Chondrocyte (in vitro differentiated cells): Measurements from ENCODE around the gene OCA2. TPM values are rescaled to one million over a fixed set of nuclear protein-coding genes. Genes with fewer than 3 reads are reported as not detected.

Experiments used
- DNase-seq: peaks from one replicate; pipeline ENCODE4 v3.0.0; 2021; ENCODE audit warnings: mixed read lengths, low spot score
- H3K27ac Mint-ChIP-seq: one replicate; pipeline ENCODE4 v1.8.0; 2021; ENCODE audit warnings: mild to moderate bottlenecking, moderate library complexity, mixed read lengths; ENCODE audit not compliant: unreplicated experiment
- H3K27me3 Mint-ChIP-seq: 2 replicates; pipeline ENCODE4 v1.8.0; 2021; ENCODE audit warnings: low read depth, mixed read lengths
- H3K36me3 Mint-ChIP-seq: 2 replicates; pipeline ENCODE4 v1.8.0; 2021; ENCODE audit warnings: low read depth, mixed read lengths
- H3K4me1 Mint-ChIP-seq: 2 replicates; pipeline ENCODE4 v1.8.0; 2021; ENCODE audit warnings: low read depth, mild to moderate bottlenecking, mixed read lengths
- H3K4me3 Mint-ChIP-seq: one replicate; pipeline ENCODE4 v1.8.0; 2021; ENCODE audit warnings: mild to moderate bottlenecking, moderate library complexity, mixed read lengths; ENCODE audit not compliant: unreplicated experiment
- H3K9me3 Mint-ChIP-seq: 2 replicates; pipeline ENCODE4 v1.8.0; 2021; ENCODE audit warnings: low read depth, mixed read lengths
- total RNA-seq: library from RNA; stranded (reverse); gene quantifications from 3 replicates; pipeline ENCODE4 v1.2.1, GENCODE V29; 2021
- TF ChIP-seq, protein P1 (sequence below): fragments of 200-600 bp; sonication (generic); IDR thresholded peaks from 2 replicates; pipeline ENCODE4 v1.5.0; 2021; ENCODE audit warnings: antibody characterized with exemption, mild to moderate bottlenecking, moderate library complexity

The OCA2 gene
- total RNA-seq, 1 donor from 2014 or later, result 0.75 TPM

GRCh38 chr15:27873828-27874227 lies 225.3 kb downstream of the OCA2 start:
- TF ChIP-seq, protein P1, sequence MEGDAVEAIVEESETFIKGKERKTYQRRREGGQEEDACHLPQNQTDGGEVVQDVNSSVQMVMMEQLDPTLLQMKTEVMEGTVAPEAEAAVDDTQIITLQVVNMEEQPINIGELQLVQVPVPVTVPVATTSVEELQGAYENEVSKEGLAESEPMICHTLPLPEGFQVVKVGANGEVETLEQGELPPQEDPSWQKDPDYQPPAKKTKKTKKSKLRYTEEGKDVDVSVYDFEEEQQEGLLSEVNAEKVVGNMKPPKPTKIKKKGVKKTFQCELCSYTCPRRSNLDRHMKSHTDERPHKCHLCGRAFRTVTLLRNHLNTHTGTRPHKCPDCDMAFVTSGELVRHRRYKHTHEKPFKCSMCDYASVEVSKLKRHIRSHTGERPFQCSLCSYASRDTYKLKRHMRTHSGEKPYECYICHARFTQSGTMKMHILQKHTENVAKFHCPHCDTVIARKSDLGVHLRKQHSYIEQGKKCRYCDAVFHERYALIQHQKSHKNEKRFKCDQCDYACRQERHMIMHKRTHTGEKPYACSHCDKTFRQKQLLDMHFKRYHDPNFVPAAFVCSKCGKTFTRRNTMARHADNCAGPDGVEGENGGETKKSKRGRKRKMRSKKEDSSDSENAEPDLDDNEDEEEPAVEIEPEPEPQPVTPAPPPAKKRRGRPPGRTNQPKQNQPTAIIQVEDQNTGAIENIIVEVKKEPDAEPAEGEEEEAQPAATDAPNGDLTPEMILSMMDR, result no peak
- Mint-ChIP-seq H3K27me3 (no peaks in the 10 kb centered on the region), H3K36me3 (no peaks in the 10 kb centered on the region), H3K4me3 (no peak overlapping the region), H3K27ac (no peak overlapping the region), H3K4me1 (no peaks in the 10 kb centered on the region), H3K9me3 (no peaks in the 10 kb centered on the region)
- no peak for DNase-seq

- Mint-ChIP-seq H3K4me1 (no peaks in the 10 kb centered on the region), H3K4me3 (no peak overlapping the region), H3K36me3 (no peaks in the 10 kb centered on the region), H3K27me3 (no peaks in the 10 kb centered on the region), H3K9me3 (no peaks in the 10 kb centered on the region), H3K27ac (no peak overlapping the region)
- DNase-seq, result no peak
- TF ChIP-seq, protein P1, result no peak
Measured at GRCh38 chr15:27873039-27873438, 226.1 kb downstream of the OCA2 start.

DNA sequence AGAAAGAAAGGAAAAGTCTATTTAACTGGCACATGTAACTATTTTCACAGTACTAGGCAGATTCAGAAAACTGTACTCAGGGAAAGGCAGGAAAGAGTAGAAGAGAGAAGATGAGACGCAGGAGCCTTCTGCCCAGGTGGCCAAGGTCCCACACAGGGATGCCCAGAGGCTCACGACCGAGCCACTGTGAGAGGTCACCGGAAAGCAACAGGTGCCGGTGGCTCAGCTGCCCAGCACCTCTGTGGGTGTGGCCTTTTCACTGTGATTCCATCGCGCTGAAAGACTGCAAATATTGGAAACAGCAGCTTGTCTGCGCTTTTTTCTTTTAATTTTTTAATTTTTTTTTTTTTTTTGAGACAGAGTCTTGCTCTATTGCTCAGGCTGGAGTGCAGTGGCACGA lies 226.8 kb downstream of the OCA2 start:
- Mint-ChIP-seq H3K36me3 (no peaks in the 10 kb centered on the region), H3K9me3 (no peaks in the 10 kb centered on the region), H3K27me3 (no peaks in the 10 kb centered on the region), H3K4me1 (no peaks in the 10 kb centered on the region), H3K27ac (no peak overlapping the region), H3K4me3 (no peak overlapping the region)
- TF ChIP-seq, protein P1, result no peak
- no peak for DNase-seq

GRCh38 chr15:27871902-27872260 lies 227.2 kb downstream of the OCA2 start:
- no peak overlapping the region for H3K4me3 Mint-ChIP-seq
- H3K27me3 Mint-ChIP-seq, result no peaks in the 10 kb centered on the region
- H3K36me3 Mint-ChIP-seq, result no peaks in the 10 kb centered on the region
- no peaks in the 10 kb centered on the region for H3K4me1 Mint-ChIP-seq
- H3K9me3 Mint-ChIP-seq, result no peaks in the 10 kb centered on the region
- TF ChIP-seq, protein P1, result no peak
- H3K27ac Mint-ChIP-seq, result no peak overlapping the region
- no peak for DNase-seq

GRCh38 chr15:27871078-27871901 lies 227.8 kb downstream of the OCA2 start:
- H3K4me3 Mint-ChIP-seq, result no peak overlapping the region
- no peak for DNase-seq
- H3K36me3 Mint-ChIP-seq, result no peaks in the 10 kb centered on the region
- H3K27ac Mint-ChIP-seq, result no peak overlapping the region
- TF ChIP-seq, protein P1, result no peak
- H3K27me3 Mint-ChIP-seq, result no peaks in the 10 kb centered on the region
- H3K4me1 Mint-ChIP-seq, result no peaks in the 10 kb centered on the region
- no peaks in the 10 kb centered on the region for H3K9me3 Mint-ChIP-seq
